Upper lobe of right lung (tissue), 1 donor: Measurements from ENCODE around the gene KCNQ1OT1. TPM values are rescaled to one million over a fixed set of nuclear protein-coding genes. Genes with fewer than 3 reads are reported as not detected.

Experiments
- ATAC-seq: fragments of 200-7000 bp; cut with Tn5 transposase; one replicate; pipeline ENCODE4 v1.9.1; 2020; ENCODE audit warnings: mild to moderate bottlenecking, moderate library complexity
- DNase-seq: peaks from one replicate; pipeline ENCODE4 v3.0.0-alpha.2; 2020
- H3K27ac ChIP-seq: fragments of 200-600 bp; one replicate; pipeline ENCODE4 v1.8.0; 2022
- H3K27me3 ChIP-seq: fragments of 200-600 bp; one replicate; pipeline ENCODE4 v1.8.0; 2022; ENCODE audit warnings: mild to moderate bottlenecking
- H3K36me3 ChIP-seq: fragments of 200-600 bp; one replicate; pipeline ENCODE4 v1.8.0; 2022
- H3K4me1 ChIP-seq: fragments of 200-600 bp; one replicate; pipeline ENCODE4 v1.8.0; 2022
- H3K4me3 ChIP-seq: fragments of 200-600 bp; one replicate; pipeline ENCODE4 v1.8.0; 2022; ENCODE audit warnings: mild to moderate bottlenecking
- H3K9me3 ChIP-seq: fragments of 200-600 bp; one replicate; pipeline ENCODE4 v1.8.0; 2022
- CTCF ChIP-seq: fragments of 200-600 bp; IDR thresholded peaks from one replicate; pipeline ENCODE4 v1.8.0; 2022; ENCODE audit warnings: antibody characterized with exemption
- intact Hi-C: fragments of 100-400 bp; cut with DNase I; formaldehyde crosslinking; loops from one replicate; pipeline ENCODE4 v1.11.0; 2022
- total RNA-seq: library from RNA; stranded (reverse); fragmentation: NEBNext Ultra II Directional; extraction: Animal tissue kit (Norgen Biotek cat#: 25700); gene quantifications from one replicate; pipeline ENCODE4 v1.2.1, GENCODE V29; 2021
- donor health status: DM: no; HTN: yes; CAD: no; lungs with severe emphysema.

Gene KCNQ1OT1
- total RNA-seq, 1 donor from 2014 or later = 2.0 TPM

- DNase-seq = no peak
- ATAC-seq = peak; percentile 18
- Histone ChIP-seq H3K27me3 (no peaks in the 10 kb centered on the region), H3K9me3 (no peaks in the 10 kb centered on the region), H3K4me1 (no peaks in the 10 kb centered on the region), H3K4me3 (no peak overlapping the region), H3K27ac (peak overlapping the region; percentile 36), H3K36me3 (no peaks in the 10 kb centered on the region)
- intact Hi-C loops = no loop called here
- no peak for TF ChIP-seq CTCF
These were observed 25.8 kb upstream of the KCNQ1OT1 start for GRCh38 chr11:2725368-2726300.

GRCh38 chr11:2724653-2725367 lies 25.0 kb upstream of the KCNQ1OT1 start:
- no peaks in the 10 kb centered on the region for H3K4me1 ChIP-seq
- H3K4me3 ChIP-seq = no peak overlapping the region
- intact Hi-C loops = no loop called here
- peak overlapping the region; percentile 36 for H3K27ac ChIP-seq
- no peaks in the 10 kb centered on the region for H3K27me3 ChIP-seq
- H3K9me3 ChIP-seq = no peaks in the 10 kb centered on the region
- ATAC-seq = no peak
- no peak for TF ChIP-seq CTCF
- no peaks in the 10 kb centered on the region for H3K36me3 ChIP-seq
- DNase-seq = no peak

- Histone ChIP-seq H3K4me1 (no peaks in the 10 kb centered on the region), H3K27me3 (no peaks in the 10 kb centered on the region), H3K4me3 (no peak overlapping the region), H3K9me3 (no peaks in the 10 kb centered on the region), H3K27ac (no peak overlapping the region), H3K36me3 (no peaks in the 10 kb centered on the region)
- no peak for DNase-seq
- no peak for TF ChIP-seq CTCF
- intact Hi-C loops = no loop called here
- ATAC-seq = no peak
These were observed 24.3 kb upstream of the KCNQ1OT1 start for GRCh38 chr11:2724104-2724503.

- intact Hi-C loops = no loop called here
- no peak for TF ChIP-seq CTCF
- no peak for DNase-seq
These were observed 23.2 kb upstream of the KCNQ1OT1 start for GRCh38 chr11:2722955-2723354.

GRCh38 chr11:2721210-2721916 lies 21.6 kb upstream of the KCNQ1OT1 start:
- H3K27me3 ChIP-seq = no peaks in the 10 kb centered on the region
- TF ChIP-seq CTCF = no peak
- intact Hi-C loops = no loop called here
- H3K36me3 ChIP-seq = no peaks in the 10 kb centered on the region
- DNase-seq (no peak), ATAC-seq (no peak)
- H3K4me1 ChIP-seq = no peaks in the 10 kb centered on the region
- H3K9me3 ChIP-seq = no peaks in the 10 kb centered on the region
- H3K4me3 ChIP-seq = no peak overlapping the region
- H3K27ac ChIP-seq = no peak overlapping the region

More at GRCh38 chr11:2722955-2723354, 23.2 kb upstream of the KCNQ1OT1 start:
- H3K9me3 ChIP-seq = no peaks in the 10 kb centered on the region
- H3K4me3 ChIP-seq = no peak overlapping the region
- no peaks in the 10 kb centered on the region for H3K27me3 ChIP-seq
- ATAC-seq = no peak
- H3K4me1 ChIP-seq = no peaks in the 10 kb centered on the region
- H3K36me3 ChIP-seq = no peaks in the 10 kb centered on the region
- H3K27ac ChIP-seq = no peak overlapping the region
